Keratinocyte (primary cell): ENCODE measurements around the gene CASKIN2. TPM values are rescaled to one million over a fixed set of nuclear protein-coding genes. Genes with fewer than 3 reads are reported as not detected.

Source experiments
- DNase-seq: peaks from one replicate; pipeline ENCODE4 v3.0.0-alpha.2; 2011; ENCODE audit warnings: low read depth, missing footprints, low spot score
- FAIRE-seq: peaks from 2 replicates; lab custom pipeline; 2011; peaks lifted over from hg19 to GRCh38; lab: Jason Lieb, UNC
- H2AFZ ChIP-seq: 2 replicates; pipeline ENCODE4 v1.6.0; 2012; ENCODE audit warnings: low read length, control low read depth, inconsistent platforms; ENCODE audit not compliant: control insufficient read depth
- H3K27ac ChIP-seq: 2 replicates; pipeline ENCODE4 v1.5.1; 2011; ENCODE audit warnings: low read length; ENCODE audit not compliant: control insufficient read depth, insufficient read depth
- H3K27me3 ChIP-seq: 3 replicates; pipeline ENCODE4 v1.6.0; 2011; ENCODE audit warnings: low read length; ENCODE audit not compliant: control insufficient read depth, insufficient read depth; ENCODE audit errors: extremely low read depth
- H3K36me3 ChIP-seq, 2 experiments: 2 replicates in 1 of 2; 3 replicates in 1 of 2; pipeline ENCODE4 v1.5.1; 2011; ENCODE audit warnings: low read length in 2 of 2, mild to moderate bottlenecking in 1 of 2; ENCODE audit not compliant: control insufficient read depth in 2 of 2, insufficient read depth in 2 of 2; ENCODE audit errors: extremely low read depth in 1 of 2
- H3K4me1 ChIP-seq: 3 replicates; pipeline ENCODE4 v1.5.1; 2011; ENCODE audit warnings: low read length; ENCODE audit not compliant: control insufficient read depth, insufficient read depth; ENCODE audit errors: extremely low read depth
- H3K4me2 ChIP-seq: 3 replicates; pipeline ENCODE4 v1.6.0; 2011; ENCODE audit warnings: low read depth, low read length; ENCODE audit not compliant: control insufficient read depth, insufficient read depth; ENCODE audit errors: extremely low read depth
- H3K4me3 ChIP-seq, 3 experiments: fragments of 200-600 bp in 1 of 3; sonication (generic) in 1 of 3; 2 replicates in 2 of 3; 3 replicates in 1 of 3; pipeline ENCODE4 v1.5.1; 2011 to 2016; ENCODE audit warnings: low read length in 3 of 3, mild to moderate bottlenecking in 3 of 3, control low read depth in 2 of 3, inconsistent platforms in 1 of 3, low read depth in 1 of 3, mixed read lengths in 1 of 3, mixed run types in 1 of 3, moderate library complexity in 1 of 3; ENCODE audit not compliant: control insufficient read depth in 2 of 3, insufficient read depth in 2 of 3; ENCODE audit errors: extremely low read depth in 1 of 3
- H3K79me2 ChIP-seq: 2 replicates; pipeline ENCODE4 v1.6.0; 2012; ENCODE audit warnings: low read length; ENCODE audit not compliant: control insufficient read depth, insufficient read depth
- H3K9ac ChIP-seq: 3 replicates; pipeline ENCODE4 v1.6.0; 2011; ENCODE audit warnings: low read length; ENCODE audit not compliant: control insufficient read depth, insufficient read depth; ENCODE audit errors: extremely low read depth
- H3K9me1 ChIP-seq: 3 replicates; pipeline ENCODE4 v1.6.0; 2011; ENCODE audit warnings: low read length; ENCODE audit not compliant: control insufficient read depth, insufficient read depth; ENCODE audit errors: extremely low read depth
- H3K9me3 ChIP-seq: 2 replicates; pipeline ENCODE4 v1.5.1; 2012; ENCODE audit warnings: low read depth, low read length; ENCODE audit not compliant: control insufficient read depth
- H4K20me1 ChIP-seq: 3 replicates; pipeline ENCODE4 v1.6.0; 2011; ENCODE audit warnings: low read length; ENCODE audit not compliant: control insufficient read depth, insufficient read depth; ENCODE audit errors: extremely low read depth
- CTCF ChIP-seq, 3 experiments: IDR thresholded peaks in 1 of 3; conservative IDR thresholded peaks in 1 of 3; optimal IDR thresholded peaks in 1 of 3; 2 replicates in 2 of 3; 3 replicates in 1 of 3; pipeline versions ENCODE3 to v1.5.1; 2011; ENCODE audit warnings: low read length in 3 of 3, mild to moderate bottlenecking in 3 of 3, moderate library complexity in 2 of 3, control low read depth in 1 of 3, inconsistent platforms in 1 of 3; ENCODE audit not compliant: insufficient read depth in 2 of 3; ENCODE audit errors: extremely low read depth in 1 of 3
- EZH2 ChIP-seq: IDR thresholded peaks from one replicate; pipeline ENCODE4 v1.6.1; 2012; ENCODE audit warnings: inconsistent platforms, mild to moderate bottlenecking, low read length, moderate library complexity
- dilution Hi-C: fragments of 300-500 bp; cut with MboI; formaldehyde crosslinking; loops from one replicate; pipeline ENCODE4 v1.7.0; 2020; ENCODE audit warnings: low sequenced_read_pairs; ENCODE audit not compliant: extremely low pct_ligation_motif_present
- polyA plus RNA-seq, 5 experiments: library from polyadenylated mRNA; depleted of rRNA in 3 of 5; stranded (reverse) in 3 of 5; stranded (forward) in 1 of 5; unstranded in 1 of 5; fragments of >200 nt; gene quantifications; 1 replicate in 1 of 5; 2 replicates in 3 of 5; 3 replicates in 1 of 5; pipeline versions ENCODE4 v1.2.1 to v1.2.3, GENCODE V29; 2011 to 2012; ENCODE audit warnings: missing spikeins in 2 of 5, low read depth in 1 of 5, low replicate concordance in 1 of 5

CASKIN2 gene
- polyA plus RNA-seq, 1 donor (not counting 4 experiments of a cell fraction or from before 2014, with no cell fraction given), result 3.7 TPM

- no peak overlapping the region for H3K4me2 ChIP-seq
- H3K27me3 ChIP-seq, result no peaks in the 10 kb centered on the region
- H3K4me3 ChIP-seq, result no peak overlapping the region
- H3K9ac ChIP-seq, result no peak overlapping the region
- TF ChIP-seq CTCF (optimal IDR thresholded peaks at IDR 0.05 in 1 of 3, IDR thresholded peaks at IDR 0.05 in 1 of 3, conservative IDR thresholded peaks at IDR 0.05 in 1 of 3; ENCODE audit: extremely low read depth in 1 of 3, insufficient read depth in 2 of 3, low read length in 3 of 3) (no peak), EZH2 (no peak)
- H3K4me1 ChIP-seq, result no peaks in the 10 kb centered on the region
- H3K27ac ChIP-seq, result no peak overlapping the region
- peaks cover 2% of the 10 kb centered on the region for H4K20me1 ChIP-seq
- DNase-seq (no peak), FAIRE-seq (no peak)
- no peak overlapping the region for H2AFZ ChIP-seq
- H3K9me1 ChIP-seq, result no peaks in the 10 kb centered on the region
- dilution Hi-C loops, result no loop called here
- H3K9me3 ChIP-seq, result no peaks in the 10 kb centered on the region
- H3K36me3 ChIP-seq, result peaks cover under 1 to 8% of the 10 kb centered on the region in 2 experiments
- no peaks in the 10 kb centered on the region for H3K79me2 ChIP-seq
Observed at GRCh38 chr17:75558666-75559530, 43.6 kb upstream of the CASKIN2 start.

- Histone ChIP-seq H3K36me3 (peaks cover 0 to 5% of the 10 kb centered on the region in 2 experiments), H3K4me1 (no peaks in the 10 kb centered on the region), H4K20me1 (peaks cover 2% of the 10 kb centered on the region), H3K4me3 (no peak overlapping the region), H3K27ac (no peak overlapping the region), H2AFZ (no peak overlapping the region), H3K9me1 (no peaks in the 10 kb centered on the region), H3K9me3 (no peaks in the 10 kb centered on the region), H3K79me2 (no peaks in the 10 kb centered on the region), H3K4me2 (no peak overlapping the region), H3K27me3 (no peaks in the 10 kb centered on the region), H3K9ac (no peak overlapping the region)
- no peak for FAIRE-seq
- DNase-seq, result no peak
- TF ChIP-seq CTCF (optimal IDR thresholded peaks at IDR 0.05 in 1 of 3, IDR thresholded peaks at IDR 0.05 in 1 of 3, conservative IDR thresholded peaks at IDR 0.05 in 1 of 3; ENCODE audit: extremely low read depth in 1 of 3, insufficient read depth in 2 of 3, low read length in 3 of 3) (no peak), EZH2 (no peak)
- dilution Hi-C loops, result no loop called here
Observed at GRCh38 chr17:75557852-75558665, 42.7 kb upstream of the CASKIN2 start.
